NCI-H187 treated with DMSO at 0.1 percent for 48 hours (cell line): ENCODE measurements around the gene DOCK9.

Experiments used
- DNase-seq: peaks from one replicate; lab custom pipeline; 2025; lab: John Stamatoyannopoulos, UW

Gene DOCK9

GRCh38 chr13:98977568-98978265 is at the start of gene DOCK9:
Gene DOCK9, minus strand, starts transcription at chr13:98978064. Its CDS starts 155 bp downstream, at chr13:98977909.
- DNase-seq, result no peak

- DNase-seq, result no peak
These were observed 49.4 kb upstream of the DOCK9 start for GRCh38 chr13:99027260-99027659.

- no peak for DNase-seq
These were observed 45.1 kb upstream of the DOCK9 start for GRCh38 chr13:99022941-99023340.

GRCh38 chr13:99018418-99019180 is 40.7 kb upstream of the DOCK9 start:
- no peak for DNase-seq

GRCh38 chr13:99015606-99016490 is 38.0 kb upstream of the DOCK9 start:
- no peak for DNase-seq

- no peak for DNase-seq
These were observed 36.7 kb upstream of the DOCK9 start for GRCh38 chr13:99014522-99014921.

- DNase-seq, result no peak
These were observed 36.1 kb upstream of the DOCK9 start for GRCh38 chr13:99013951-99014350.

- no peak for DNase-seq
These were observed 34.7 kb upstream of the DOCK9 start for GRCh38 chr13:99012539-99012938.

- no peak for DNase-seq
These were observed 32.2 kb upstream of the DOCK9 start for GRCh38 chr13:99009987-99010551.

GRCh38 chr13:99008577-99008976 is 30.7 kb upstream of the DOCK9 start:
- DNase-seq, result no peak

- DNase-seq, result no peak
These were observed 29.6 kb upstream of the DOCK9 start for GRCh38 chr13:99007414-99007986.

GRCh38 chr13:99005609-99006008 is 27.7 kb upstream of the DOCK9 start:
- DNase-seq, result no peak

- DNase-seq, result no peak
These were observed 27.1 kb upstream of the DOCK9 start for GRCh38 chr13:99004978-99005377.

GRCh38 chr13:99003851-99004471 is 26.1 kb upstream of the DOCK9 start:
- no peak for DNase-seq

- no peak for DNase-seq
These were observed 25.3 kb upstream of the DOCK9 start for GRCh38 chr13:99003186-99003585.

- no peak for DNase-seq
These were observed 24.4 kb upstream of the DOCK9 start for GRCh38 chr13:99002172-99002710.

- no peak for DNase-seq
These were observed 22.3 kb upstream of the DOCK9 start for GRCh38 chr13:99000137-99000536.

GRCh38 chr13:98999639-98999952 is 21.7 kb upstream of the DOCK9 start:
- DNase-seq, result no peak

GRCh38 chr13:98998831-98999638 is 21.2 kb upstream of the DOCK9 start:
- no peak for DNase-seq
